Gastrocnemius medialis (tissue), 4 donors: ENCODE measurements around the gene RPL31.

Source experiments
- CTCF ChIP-seq, 5 experiments: fragments of 450-650 bp in 3 of 5; fragments of 200-600 bp in 2 of 5; sonication (generic) in 2 of 5; IDR thresholded peaks in 4 of 5; conservative IDR thresholded peaks in 1 of 5; 1 replicate in 4 of 5; 2 replicates in 1 of 5; pipeline ENCODE4 v1.5.1; 2016 to 2019; ENCODE audit warnings: antibody characterized with exemption in 5 of 5, mild to moderate bottlenecking in 3 of 5, moderate library complexity in 3 of 5
- POLR2A ChIP-seq, 2 donors: fragments of 450-650 bp; IDR thresholded peaks; one replicate each; pipeline ENCODE4 v1.6.1; 2017; ENCODE audit warnings: antibody characterized with exemption in 2 of 2, mild to moderate bottlenecking in 2 of 2, moderate library complexity in 2 of 2

- TF ChIP-seq CTCF (IDR thresholded peaks at IDR 0.05 in 4 of 5, conservative IDR thresholded peaks at IDR 0.05 in 1 of 5) (no peak), POLR2A (IDR thresholded peaks at IDR 0.05) (no peak)
Measured at GRCh38 chr2:100990166-100990565, 11.9 kb upstream of the RPL31 start.
